OCI-LY7 (cell line): ENCODE data around the gene ROM1.

Experiments
- CTCF ChIP-seq: fragments of 200-600 bp; sonication (generic); conservative IDR thresholded peaks from 2 replicates; pipeline ENCODE4 v1.5.1; 2014; ENCODE audit warnings: mild to moderate bottlenecking, antibody characterized with exemption, low read length, moderate library complexity, mixed read lengths
- EZH2phosphoT487 ChIP-seq: fragments of 200-600 bp; sonication (generic); IDR thresholded peaks from 2 replicates; pipeline ENCODE4 v1.6.1; 2018; ENCODE audit warnings: low read depth, borderline replicate concordance, mild to moderate bottlenecking, mixed run types, antibody characterized with exemption, low read length, moderate library complexity, mixed read lengths

- TF ChIP-seq CTCF (no peak), EZH2phosphoT487 (no peak)
These were observed 19.4 kb downstream of the ROM1 start for GRCh38 chr11:62632492-62632891.
